IPS DF 4.7 (cell line): ENCODE measurements around the gene TRIM72.
"Not testable (repeated sequence)": the region's sequence is repeated elsewhere in the genome, so short reads cannot be mapped to it uniquely, and the experiment has no call there.

ENCODE experiments used
- DNase-seq: peaks from one replicate; pipeline ENCODE4 v3.0.0-alpha.2; 2013; ENCODE audit warnings: low spot score; ENCODE audit errors: extremely low read depth

Gene TRIM72

GRCh38 chr16:31251435-31251834 is 37.5 kb downstream of the TRIM72 start:
- no peak for DNase-seq

DNA sequence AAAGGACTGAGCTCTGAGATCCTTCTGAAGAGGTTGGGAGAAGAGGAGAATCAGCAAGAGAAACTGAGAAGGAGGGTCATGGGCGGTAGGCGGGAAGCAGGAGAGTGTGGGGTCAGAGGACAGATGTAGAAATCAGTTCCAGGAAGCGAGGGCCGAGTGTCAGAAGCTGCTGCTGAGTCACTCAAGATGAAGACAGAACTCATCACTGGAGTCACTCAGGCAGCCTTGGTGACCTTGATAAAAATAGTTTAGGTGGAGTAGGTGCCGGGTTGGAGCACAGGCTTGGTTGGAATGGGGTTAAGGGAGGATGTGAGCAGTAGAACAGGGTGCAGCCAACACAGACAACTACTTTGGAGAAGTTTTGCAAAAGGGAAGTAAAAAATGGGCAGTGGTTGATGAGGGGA is 39.7 kb downstream of the TRIM72 start:
- DNase-seq: no peak

GRCh38 chr16:31256466-31256865 is 42.5 kb downstream of the TRIM72 start:
- no peak for DNase-seq

- no peak for DNase-seq
Measured at GRCh38 chr16:31258366-31258765, 44.4 kb downstream of the TRIM72 start.

GRCh38 chr16:31260136-31260931 is 46.4 kb downstream of the TRIM72 start:
- DNase-seq: no peak

- DNase-seq: no peak
Measured at GRCh38 chr16:31262084-31262483, 48.2 kb downstream of the TRIM72 start.

DNA sequence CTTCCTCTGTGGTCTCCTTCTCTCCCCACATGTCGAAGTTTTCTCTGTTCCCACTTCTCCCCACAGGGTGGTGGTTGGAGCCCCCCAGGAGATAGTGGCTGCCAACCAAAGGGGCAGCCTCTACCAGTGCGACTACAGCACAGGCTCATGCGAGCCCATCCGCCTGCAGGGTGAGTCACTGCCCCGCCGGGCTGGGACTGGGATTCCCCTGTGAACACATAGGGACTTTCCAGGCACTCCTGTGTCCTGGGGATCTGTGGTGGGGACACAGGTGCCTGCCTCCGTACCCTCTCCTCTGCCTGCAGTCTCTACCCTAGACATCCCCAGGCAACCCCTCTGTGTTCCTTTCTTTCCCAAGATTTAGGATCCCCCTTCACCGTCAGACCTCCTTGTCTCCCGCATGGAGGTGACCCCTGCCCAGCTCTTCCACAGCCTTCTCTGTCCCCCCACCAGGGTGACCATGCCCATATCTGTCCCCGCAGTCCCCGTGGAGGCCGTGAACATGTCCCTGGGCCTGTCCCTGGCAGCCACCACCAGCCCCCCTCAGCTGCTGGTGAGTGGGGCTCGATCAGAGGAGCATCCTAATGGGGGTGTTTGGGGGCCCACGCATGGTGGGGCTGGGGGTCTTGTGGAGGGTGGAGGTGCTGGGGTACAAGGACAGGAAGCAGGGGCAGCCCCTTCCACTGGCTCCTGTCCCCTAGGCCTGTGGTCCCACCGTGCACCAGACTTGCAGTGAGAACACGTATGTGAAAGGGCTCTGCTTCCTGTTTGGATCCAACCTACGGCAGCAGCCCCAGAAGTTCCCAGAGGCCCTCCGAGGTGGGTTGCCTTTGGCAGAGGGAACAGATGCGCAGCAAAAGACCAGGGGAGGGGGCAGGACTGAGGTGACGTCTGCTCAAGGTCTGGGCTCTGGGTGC is 51.7 kb downstream of the TRIM72 start:
- no peak for DNase-seq

DNA sequence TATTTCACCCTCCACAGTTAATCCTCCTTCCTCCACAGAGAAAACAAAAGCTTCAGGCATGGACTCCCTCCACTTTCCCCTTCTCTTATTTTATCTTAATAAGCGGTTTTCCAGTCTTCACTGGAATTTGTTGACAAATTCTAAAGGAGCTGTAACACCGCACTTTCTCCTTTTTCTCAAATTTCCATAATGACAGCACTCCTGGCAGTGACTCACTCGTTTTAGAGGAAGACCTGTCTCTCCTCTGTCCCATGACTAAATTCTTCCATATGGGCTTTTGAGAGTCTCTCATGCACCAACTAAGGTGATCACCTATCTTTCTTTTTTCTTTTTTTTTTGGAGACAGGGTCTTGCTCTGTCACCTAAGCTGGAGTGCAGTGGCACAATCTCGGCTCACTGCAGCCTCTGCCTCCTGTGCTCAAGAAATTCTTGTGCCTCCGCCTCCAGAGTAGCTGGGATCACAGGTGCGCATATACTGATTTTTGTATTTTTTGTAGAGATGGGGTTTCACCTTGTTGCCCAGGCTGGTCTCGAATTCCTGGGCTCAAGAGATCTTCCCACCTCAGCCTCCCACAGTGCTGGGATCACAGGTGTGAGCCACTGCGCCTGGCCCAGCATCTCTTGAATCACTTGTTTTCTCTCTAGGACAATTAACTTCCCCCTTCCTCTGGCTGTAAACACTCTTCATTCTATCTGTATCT is 53.6 kb downstream of the TRIM72 start:
- no peak for DNase-seq

- DNase-seq: no peak
Measured at GRCh38 chr16:31268033-31268365, 54.1 kb downstream of the TRIM72 start.

DNA sequence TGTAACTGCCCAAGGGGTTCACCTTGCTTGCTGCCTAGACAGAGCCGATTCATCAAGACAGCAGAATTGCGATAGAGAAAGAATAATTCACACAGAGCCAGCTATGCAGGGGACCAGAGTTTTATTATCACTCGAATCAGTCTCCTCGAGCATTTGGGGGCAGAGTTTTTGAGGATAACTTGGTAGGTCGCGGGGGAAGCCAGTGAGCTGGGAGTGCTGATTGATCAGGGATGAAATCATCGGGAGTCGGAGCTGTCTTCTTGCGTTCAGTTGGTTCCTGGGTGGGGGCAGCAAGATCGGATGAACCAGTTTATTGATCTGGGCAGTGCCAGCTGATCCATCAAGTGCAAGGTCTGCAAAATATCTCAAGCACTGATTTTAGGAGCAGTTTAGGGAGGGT is 55.0 kb downstream of the TRIM72 start:
- no peak for DNase-seq

DNA sequence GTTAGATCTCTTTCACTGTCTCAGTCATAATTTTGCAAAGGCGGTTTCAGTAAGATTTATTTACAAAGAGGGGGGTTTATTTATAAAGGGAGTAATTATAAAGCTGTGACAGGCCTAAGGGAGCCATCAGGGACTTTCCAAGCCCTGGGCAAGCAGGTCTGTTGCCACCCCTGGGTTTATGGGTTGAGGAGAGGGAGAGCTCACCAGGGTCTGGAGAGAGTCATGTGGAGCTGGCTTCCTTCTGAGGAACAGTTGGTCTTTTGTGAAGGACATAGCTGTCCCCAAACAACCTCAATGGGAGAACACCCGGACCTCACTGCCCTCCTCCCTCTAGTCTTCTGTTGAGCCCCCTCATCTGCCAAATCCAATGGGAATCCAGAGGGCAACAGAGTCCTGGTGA is 55.6 kb downstream of the TRIM72 start:
- no peak for DNase-seq

GRCh38 chr16:31269973-31270372 is 56.1 kb downstream of the TRIM72 start:
- DNase-seq: not testable (repeated sequence)

DNA sequence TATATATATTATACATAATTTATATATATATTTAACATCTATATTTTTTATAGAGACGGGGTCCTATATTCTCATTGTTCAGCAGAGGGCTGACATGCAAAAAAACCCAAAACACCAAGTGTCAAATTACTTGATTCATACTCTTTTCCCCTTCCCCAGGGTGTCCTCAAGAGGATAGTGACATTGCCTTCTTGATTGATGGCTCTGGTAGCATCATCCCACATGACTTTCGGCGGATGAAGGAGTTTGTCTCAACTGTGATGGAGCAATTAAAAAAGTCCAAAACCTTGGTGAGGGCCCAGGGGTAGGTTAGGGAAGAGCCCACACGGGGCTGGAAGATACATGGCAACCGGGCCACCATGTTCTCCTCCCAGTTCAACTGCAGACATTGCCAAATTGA is 56.9 kb downstream of the TRIM72 start:
- no peak for DNase-seq

DNA sequence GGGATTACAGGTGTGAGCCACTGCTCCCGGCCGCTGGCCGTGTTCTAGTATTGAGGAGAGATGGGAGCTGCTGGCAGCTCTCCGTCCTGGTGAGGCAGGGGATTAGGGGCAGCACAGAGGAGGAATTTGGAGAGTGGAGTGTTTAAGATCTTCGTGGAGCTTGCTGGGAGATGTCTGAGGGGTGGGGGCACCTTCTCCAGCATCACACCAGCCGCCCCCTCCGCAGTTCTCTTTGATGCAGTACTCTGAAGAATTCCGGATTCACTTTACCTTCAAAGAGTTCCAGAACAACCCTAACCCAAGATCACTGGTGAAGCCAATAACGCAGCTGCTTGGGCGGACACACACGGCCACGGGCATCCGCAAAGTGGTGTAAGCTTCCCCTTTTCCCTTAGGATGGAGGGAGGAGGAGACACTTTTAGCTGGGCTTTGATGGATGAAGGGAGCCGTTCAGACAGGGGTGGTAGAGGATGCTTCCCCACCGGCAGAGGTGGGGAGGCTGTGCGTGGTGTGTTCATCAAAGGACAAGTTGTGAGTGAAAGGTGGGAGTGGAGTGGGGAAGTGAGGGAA is 57.8 kb downstream of the TRIM72 start:
- DNase-seq: no peak

GRCh38 chr16:31273187-31273586 is 59.3 kb downstream of the TRIM72 start:
- DNase-seq: no peak

DNA sequence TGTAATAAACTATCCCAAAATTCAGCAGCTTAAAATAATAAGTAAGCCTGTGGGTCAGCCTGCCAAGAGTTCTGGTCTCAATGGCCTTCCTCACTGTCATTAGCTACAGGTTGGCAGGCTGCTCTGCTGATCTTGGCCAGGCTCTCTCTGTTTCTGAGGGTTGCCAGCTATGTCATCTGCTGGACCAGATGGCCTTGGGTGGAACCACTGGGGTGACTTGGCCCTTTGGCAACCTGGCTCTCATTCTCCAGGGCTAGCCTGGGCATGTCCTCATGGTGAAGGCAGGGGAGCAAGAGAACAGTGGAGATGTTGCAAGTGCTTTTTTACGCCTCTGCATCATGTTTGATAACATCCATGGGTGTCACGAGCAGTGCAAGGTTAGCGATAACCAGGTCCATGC is 59.8 kb downstream of the TRIM72 start:
- DNase-seq: no peak

GRCh38 chr16:31274831-31275816 is 61.2 kb downstream of the TRIM72 start:
- no peak for DNase-seq

- no peak for DNase-seq
Measured at GRCh38 chr16:31276600-31276999, 62.7 kb downstream of the TRIM72 start.

DNA sequence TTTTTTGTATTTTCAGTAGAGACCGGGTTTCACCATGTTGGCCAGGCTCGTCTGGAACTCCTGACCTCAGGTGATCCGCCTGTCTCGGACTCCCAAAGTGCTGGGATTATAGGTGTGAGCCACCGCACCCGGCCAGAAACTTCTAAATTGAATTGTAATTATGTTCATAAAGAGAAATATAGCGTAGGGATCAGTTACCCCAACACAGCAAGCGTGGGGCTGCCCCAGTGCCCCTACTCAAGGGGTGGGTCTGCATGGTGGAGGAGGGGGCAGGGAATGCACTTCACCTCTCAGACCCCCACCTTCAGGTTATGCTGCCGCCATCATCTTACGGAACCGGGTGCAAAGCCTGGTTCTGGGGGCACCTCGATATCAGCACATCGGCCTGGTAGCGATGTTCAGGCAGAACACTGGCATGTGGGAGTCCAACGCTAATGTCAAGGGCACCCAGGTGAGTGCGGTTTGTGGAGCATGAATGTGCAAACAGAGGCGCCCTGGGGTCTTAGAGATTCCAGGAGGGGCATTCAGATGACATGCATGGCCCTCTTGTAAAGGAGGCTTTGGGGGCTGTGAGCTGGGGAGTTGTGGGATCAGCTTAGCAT is 63.8 kb downstream of the TRIM72 start:
- no peak for DNase-seq

DNA sequence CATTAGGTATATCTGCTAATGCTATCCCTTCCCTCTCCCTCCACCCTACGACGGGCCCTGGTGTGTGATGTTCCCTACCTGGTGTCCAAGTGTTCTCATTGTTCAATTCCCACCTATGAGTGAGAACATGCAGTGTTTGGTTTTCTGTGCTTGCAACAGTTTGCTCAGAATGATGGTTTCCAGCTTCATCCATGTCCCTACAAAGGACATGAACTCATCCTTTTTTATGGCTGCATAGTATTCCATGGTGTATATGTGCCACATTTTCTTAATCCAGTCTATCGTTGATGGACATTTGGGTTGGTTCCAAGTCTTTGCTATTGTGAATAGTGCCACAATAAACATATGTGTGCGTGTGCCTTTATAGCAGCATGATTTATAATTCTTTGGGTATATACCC is 64.9 kb downstream of the TRIM72 start:
- DNase-seq: not testable (repeated sequence)
